Measurements from ENCODE around the gene RHOB. TPM values are rescaled to one million over a fixed set of nuclear protein-coding genes. Genes with fewer than 3 reads are reported as not detected.

Gene RHOB
- polyA plus RNA-seq, 3 donors: 43.3 to 602 (median 66.3) TPM

GRCh38 chr2:20471902-20472559, 25.2 kb downstream of the RHOB start:
- H3K4me1 ChIP-seq (ENCODE audit: control insufficient read depth in 1 of 2, insufficient read depth in 2 of 2, low read length in 2 of 2): no peaks in the 10 kb centered on the region

GRCh38 chr2:20472569-20472968, 25.7 kb downstream of the RHOB start:
- Mint-ChIP-seq H3K4me1 (peaks cover 4% of the 10 kb centered on the region), H3K27ac (no peak overlapping the region), H3K27me3 (ENCODE audit: low read depth in 3 of 3) (peaks cover 4 to 9% (median 4%) of the 10 kb centered on the region in 3 donors), H3K4me3 (no peak overlapping the region), H3K36me3 (no peaks in the 10 kb centered on the region), H3K9me3 (peaks cover 0 to 8% (median 2%) of the 10 kb centered on the region in 7 donors)
- Histone ChIP-seq H3K27ac (ENCODE audit: low read depth in 1 of 2, low read length in 2 of 2) (no peak overlapping the region), H3K4me3 (replicated peaks in 1 of 3; ENCODE audit: low read depth in 2 of 3, low read length in 3 of 3) (no peak overlapping the region), H2AFZ (ENCODE audit: insufficient read depth, low read depth, low read length, poor library complexity, severe bottlenecking) (no peak overlapping the region), H3K79me2 (ENCODE audit: insufficient read depth, low read length) (no peaks in the 10 kb centered on the region), H3K9me3 (replicated peaks in 1 of 2; ENCODE audit: control insufficient read depth in 1 of 2, insufficient read depth in 1 of 2, low read length in 2 of 2) (peaks cover 0 to 5% of the 10 kb centered on the region in 2 donors), H3K36me3 (replicated peaks in 1 of 2; ENCODE audit: control insufficient read depth in 1 of 2, insufficient read depth in 2 of 2, low read length in 2 of 2) (no peaks in the 10 kb centered on the region), H3K9ac (ENCODE audit: insufficient read depth, low read length, poor library complexity, severe bottlenecking) (no peak overlapping the region), H3K27me3 (ENCODE audit: control insufficient read depth in 2 of 2, insufficient read depth in 2 of 2, low read length in 2 of 2) (no peaks in the 10 kb centered on the region), H3K4me1 (ENCODE audit: control insufficient read depth in 1 of 2, insufficient read depth in 2 of 2, low read length in 2 of 2) (no peaks in the 10 kb centered on the region), H3K4me2 (replicated peaks; ENCODE audit: extremely low read depth, low read length, poor library complexity, severe bottlenecking) (no peak overlapping the region), H4K20me1 (ENCODE audit: insufficient read depth, low read length) (no peaks in the 10 kb centered on the region)
- no peak for TF ChIP-seq CTCF (IDR thresholded peaks at IDR 0.05)
- intact Hi-C loops (cut with micrococcal nuclease): no loop called here
- no peak for DNase-seq
- no CpG with 5 or more reads among the region's 4 CpGs for WGBS (ENCODE audit: insufficient coverage)

More at GRCh38 chr2:20471902-20472559, 25.2 kb downstream of the RHOB start:
- H3K27me3 ChIP-seq (ENCODE audit: control insufficient read depth in 2 of 2, insufficient read depth in 2 of 2, low read length in 2 of 2): no peaks in the 10 kb centered on the region
- H3K36me3 ChIP-seq (replicated peaks in 1 of 2; ENCODE audit: control insufficient read depth in 1 of 2, insufficient read depth in 2 of 2, low read length in 2 of 2): no peaks in the 10 kb centered on the region
- peaks cover 0 to 3% of the 10 kb centered on the region in 2 donors for H3K9me3 ChIP-seq (replicated peaks in 1 of 2; ENCODE audit: control insufficient read depth in 1 of 2, insufficient read depth in 1 of 2, low read length in 2 of 2)
- H3K4me1 Mint-ChIP-seq: peaks cover 4% of the 10 kb centered on the region
- H3K9me3 Mint-ChIP-seq: peaks cover 0 to 4% (median 2%) of the 10 kb centered on the region in 7 donors
- DNase-seq: no peak
- intact Hi-C loops (cut with micrococcal nuclease): no loop called here
- TF ChIP-seq CTCF (IDR thresholded peaks at IDR 0.05): no peak
- H3K27ac ChIP-seq (ENCODE audit: low read depth in 1 of 2, low read length in 2 of 2): no peak overlapping the region
- H3K4me2 ChIP-seq (replicated peaks; ENCODE audit: extremely low read depth, low read length, poor library complexity, severe bottlenecking): no peak overlapping the region
- H3K36me3 Mint-ChIP-seq: no peaks in the 10 kb centered on the region
- WGBS (ENCODE audit: insufficient coverage): no CpG with 5 or more reads among the region's 1 CpG
- peaks cover 4 to 9% (median 4%) of the 10 kb centered on the region in 3 donors for H3K27me3 Mint-ChIP-seq (ENCODE audit: low read depth in 3 of 3)
- no peaks in the 10 kb centered on the region for H4K20me1 ChIP-seq (ENCODE audit: insufficient read depth, low read length)
- H3K27ac Mint-ChIP-seq: no peak overlapping the region
- no peaks in the 10 kb centered on the region for H3K79me2 ChIP-seq (ENCODE audit: insufficient read depth, low read length)
- H3K4me3 ChIP-seq (replicated peaks in 1 of 3; ENCODE audit: low read depth in 2 of 3, low read length in 3 of 3): no peak overlapping the region
- no peak overlapping the region for H3K4me3 Mint-ChIP-seq
- no peak overlapping the region for H3K9ac ChIP-seq (ENCODE audit: insufficient read depth, low read length, poor library complexity, severe bottlenecking)
- H2AFZ ChIP-seq (ENCODE audit: insufficient read depth, low read depth, low read length, poor library complexity, severe bottlenecking): no peak overlapping the region
